Left ventricle myocardium inferior (tissue), 1 donor: ENCODE measurements around the gene KRTAP10-7. TPM values are rescaled to one million over a fixed set of nuclear protein-coding genes. Genes with fewer than 3 reads are reported as not detected.
"Not testable (repeated sequence)": the region's sequence is repeated elsewhere in the genome, so short reads cannot be mapped to it uniquely, and the experiment has no call there.

Experiments
- DNase-seq: peaks from one replicate; pipeline ENCODE4 v3.0.0-alpha.2; 2020
- H3K27ac ChIP-seq: fragments of 200-600 bp; replicated peaks from 2 replicates; pipeline ENCODE4 v1.8.0; 2021
- H3K27me3 ChIP-seq: fragments of 200-600 bp; 2 replicates; pipeline ENCODE4 v1.8.0; 2021; ENCODE audit warnings: low read depth
- H3K36me3 ChIP-seq: fragments of 200-600 bp; 2 replicates; pipeline ENCODE4 v1.8.0; 2021
- H3K4me1 ChIP-seq: fragments of 200-600 bp; 2 replicates; pipeline ENCODE4 v1.8.0; 2021
- H3K4me3 ChIP-seq: fragments of 200-600 bp; 2 replicates; pipeline ENCODE4 v1.8.0; 2021; ENCODE audit warnings: mild to moderate bottlenecking, moderate library complexity
- H3K9me3 ChIP-seq: fragments of 200-600 bp; replicated peaks from 2 replicates; pipeline ENCODE4 v1.8.0; 2021
- intact Hi-C: fragments of 100-400 bp; cut with micrococcal nuclease; formaldehyde crosslinking; loops from one replicate; pipeline ENCODE4 v1.11.0; 2022
- total RNA-seq: library from RNA; stranded (reverse); fragmentation: NEBNext Ultra II Directional; extraction: Animal tissue kit (Norgen Biotek cat#: 25700); gene quantifications from one replicate; pipeline ENCODE4 v1.2.1, GENCODE V29; 2021
- TF ChIP-seq, protein P1 (sequence below): fragments of 200-600 bp; IDR thresholded peaks from 2 replicates; pipeline ENCODE4 v1.8.0; 2021; ENCODE audit warnings: antibody characterized with exemption, mild to moderate bottlenecking, borderline replicate concordance
- donor health status: DM: no; HTN: yes; CAD: no; lungs with severe emphysema.

KRTAP10-7 gene
- total RNA-seq, 1 donor from 2014 or later, result not detected

GRCh38 chr21:44555200-44555875 is 45.1 kb upstream of the KRTAP10-7 start:
- H3K27ac ChIP-seq, result no peak overlapping the region
- peaks cover 13% of the 10 kb centered on the region for H3K9me3 ChIP-seq
- H3K4me1 ChIP-seq, result no peaks in the 10 kb centered on the region
- intact Hi-C loops, result no loop called here
- no peak for DNase-seq
- TF ChIP-seq, protein P1, sequence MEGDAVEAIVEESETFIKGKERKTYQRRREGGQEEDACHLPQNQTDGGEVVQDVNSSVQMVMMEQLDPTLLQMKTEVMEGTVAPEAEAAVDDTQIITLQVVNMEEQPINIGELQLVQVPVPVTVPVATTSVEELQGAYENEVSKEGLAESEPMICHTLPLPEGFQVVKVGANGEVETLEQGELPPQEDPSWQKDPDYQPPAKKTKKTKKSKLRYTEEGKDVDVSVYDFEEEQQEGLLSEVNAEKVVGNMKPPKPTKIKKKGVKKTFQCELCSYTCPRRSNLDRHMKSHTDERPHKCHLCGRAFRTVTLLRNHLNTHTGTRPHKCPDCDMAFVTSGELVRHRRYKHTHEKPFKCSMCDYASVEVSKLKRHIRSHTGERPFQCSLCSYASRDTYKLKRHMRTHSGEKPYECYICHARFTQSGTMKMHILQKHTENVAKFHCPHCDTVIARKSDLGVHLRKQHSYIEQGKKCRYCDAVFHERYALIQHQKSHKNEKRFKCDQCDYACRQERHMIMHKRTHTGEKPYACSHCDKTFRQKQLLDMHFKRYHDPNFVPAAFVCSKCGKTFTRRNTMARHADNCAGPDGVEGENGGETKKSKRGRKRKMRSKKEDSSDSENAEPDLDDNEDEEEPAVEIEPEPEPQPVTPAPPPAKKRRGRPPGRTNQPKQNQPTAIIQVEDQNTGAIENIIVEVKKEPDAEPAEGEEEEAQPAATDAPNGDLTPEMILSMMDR, result no peak
- no peaks in the 10 kb centered on the region for H3K36me3 ChIP-seq
- H3K4me3 ChIP-seq, result no peak overlapping the region
- peaks cover 70% of the 10 kb centered on the region for H3K27me3 ChIP-seq

- intact Hi-C loops, result no loop called here
- Histone ChIP-seq H3K9me3 (peaks cover 22% of the 10 kb centered on the region), H3K4me3 (no peak overlapping the region), H3K27ac (no peak overlapping the region), H3K36me3 (no peaks in the 10 kb centered on the region), H3K27me3 (peaks cover 57% of the 10 kb centered on the region), H3K4me1 (no peaks in the 10 kb centered on the region)
- TF ChIP-seq, protein P1, result no peak
- DNase-seq, result no peak
Measured at GRCh38 chr21:44556879-44557278, 43.5 kb upstream of the KRTAP10-7 start.

- peaks cover 49% of the 10 kb centered on the region for H3K27me3 ChIP-seq
- no peak overlapping the region for H3K27ac ChIP-seq
- no peaks in the 10 kb centered on the region for H3K4me1 ChIP-seq
- no peaks in the 10 kb centered on the region for H3K36me3 ChIP-seq
- intact Hi-C loops, result no loop called here
- no peak overlapping the region for H3K4me3 ChIP-seq
- DNase-seq, result no peak
- H3K9me3 ChIP-seq, result peaks cover 30% of the 10 kb centered on the region
- TF ChIP-seq, protein P1, result no peak
Measured at GRCh38 chr21:44557491-44558328, 42.7 kb upstream of the KRTAP10-7 start.

- H3K27me3 ChIP-seq, result peaks cover 45% of the 10 kb centered on the region
- H3K4me1 ChIP-seq, DNase-seq, intact Hi-C loops, H3K4me3 ChIP-seq, H3K27ac ChIP-seq, H3K36me3 ChIP-seq: not testable (repeated sequence)
- H3K9me3 ChIP-seq, result peaks cover 34% of the 10 kb centered on the region
Measured at GRCh38 chr21:44558329-44558675, 42.1 kb upstream of the KRTAP10-7 start.

DNA sequence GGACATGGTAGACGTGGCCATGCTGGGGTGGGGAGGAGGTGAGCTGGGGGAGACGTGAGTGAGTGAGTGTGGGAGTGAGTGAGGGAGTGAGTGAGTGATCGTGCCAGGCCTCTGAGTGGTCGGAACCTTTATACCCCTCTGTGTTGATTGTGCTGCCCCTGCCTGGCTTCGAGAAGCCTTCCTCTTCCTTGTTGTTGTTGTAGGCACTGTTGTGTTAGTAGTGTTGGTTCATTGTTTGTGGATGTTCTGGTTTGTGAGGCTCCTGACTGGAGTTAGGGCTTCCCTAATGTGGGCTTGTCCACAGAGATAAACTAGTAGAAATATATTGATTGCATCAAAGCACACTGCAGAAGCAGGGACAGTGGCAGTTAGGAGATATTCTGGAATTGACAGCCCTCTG is 41.7 kb upstream of the KRTAP10-7 start, which contains the start of gene KRTAP10-3:
KRTAP10-3 (minus strand) TSS at position 101 of the 400 bp plus-strand sequence; CDS start at position 21, 80 bp downstream.
- intact Hi-C loops, result no loop called here
- no peak within 1 kb of the TSS for H3K4me3 ChIP-seq
- no peak within 1 kb of the TSS for H3K27ac ChIP-seq
- H3K9me3 ChIP-seq, result peaks cover 37% of the 10 kb centered on the region
- no peaks in the 10 kb centered on the region for H3K4me1 ChIP-seq
- no peak for DNase-seq
- no peaks in the 10 kb centered on the region for H3K36me3 ChIP-seq
- TF ChIP-seq, protein P1, result no peak
- peaks cover 45% of the 10 kb centered on the region for H3K27me3 ChIP-seq

DNA sequence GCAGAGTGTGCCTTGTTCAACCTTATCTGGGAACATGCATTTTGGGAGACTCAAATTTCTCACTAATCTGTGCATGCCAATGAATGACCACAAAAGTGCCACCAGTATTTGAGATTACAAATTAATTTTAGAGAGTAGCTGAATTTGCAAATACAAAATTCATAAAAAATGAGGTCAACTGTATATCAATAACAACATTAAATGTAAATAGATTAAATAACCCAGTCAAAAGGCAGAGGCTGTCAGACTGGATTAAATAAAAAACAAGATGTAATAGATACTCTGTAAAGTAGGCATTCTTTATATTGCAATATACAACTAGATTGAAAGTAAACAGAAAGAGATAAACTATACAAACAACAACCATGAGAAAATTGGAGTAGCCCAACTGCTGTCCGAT is 36.3 kb upstream of the KRTAP10-7 start:
- peaks cover 11% of the 10 kb centered on the region for H3K27me3 ChIP-seq
- intact Hi-C loops, result no loop called here
- no peak overlapping the region for H3K27ac ChIP-seq
- no peak overlapping the region for H3K4me3 ChIP-seq
- no peaks in the 10 kb centered on the region for H3K36me3 ChIP-seq
- TF ChIP-seq, protein P1, result no peak
- no peak for DNase-seq
- H3K9me3 ChIP-seq, result peaks cover 47% of the 10 kb centered on the region
- no peaks in the 10 kb centered on the region for H3K4me1 ChIP-seq
